ENCODE measurements around the gene PTBP1.

The PTBP1 gene

GRCh38 chr19:782185-782877 is 14.9 kb upstream of the PTBP1 start:
- Histone ChIP-seq H3K4me1 (ENCODE audit: control insufficient read depth in 2 of 2, insufficient read depth in 1 of 2, low read depth in 1 of 2, low read length in 2 of 2) (peaks cover 10 to 13% of the 10 kb centered on the region in 2 donors), H3K27me3 (ENCODE audit: control insufficient read depth in 3 of 3, insufficient read depth in 3 of 3, low read depth in 1 of 3, low read length in 3 of 3) (no peaks in the 10 kb centered on the region), H3K4ac (ENCODE audit: low read length) (peak overlapping the region; percentile 19), H4K8ac (ENCODE audit: low read depth, low read length) (no peak overlapping the region), H3K23ac (ENCODE audit: low read depth, low read length, poor library complexity) (peak overlapping the region; percentile 16), H3K14ac (ENCODE audit: low read length) (no peak overlapping the region), H2BK15ac (ENCODE audit: low read length) (peak overlapping the region; percentile 86), H3K9ac (ENCODE audit: low read depth, low read length, poor library complexity) (peak overlapping the region; percentile 75), H3K27ac (replicated peaks; ENCODE audit: low read length) (peak overlapping the region; percentile 85), H4K91ac (ENCODE audit: low read depth, low read length, poor library complexity) (peak overlapping the region; percentile 96), H2BK5ac (ENCODE audit: low read length) (peak overlapping the region; percentile 33), H2BK120ac (ENCODE audit: low read depth, low read length) (no peak overlapping the region), H3K18ac (ENCODE audit: low read length) (peak overlapping the region; percentile 97), H3K9me3 (replicated peaks in 1 of 2; ENCODE audit: control insufficient read depth in 2 of 2, insufficient read depth in 1 of 2, low read depth in 1 of 2, low read length in 2 of 2) (peaks cover 0 to 2% of the 10 kb centered on the region in 2 donors), H3K4me2 (ENCODE audit: insufficient read depth, low read length, poor library complexity, severe bottlenecking) (peak overlapping the region; percentile 56), H3K4me3 (ENCODE audit: low read length in 2 of 2) (no peak overlapping the region), H2AFZ (ENCODE audit: low read length) (peak overlapping the region; percentile 79), H2BK12ac (ENCODE audit: low read length) (peak overlapping the region; percentile 35), H3K79me1 (ENCODE audit: low read depth, low read length) (peaks cover 5% of the 10 kb centered on the region), H3K36me3 (replicated peaks in 1 of 2; ENCODE audit: control insufficient read depth in 2 of 2, insufficient read depth in 2 of 2, low read length in 2 of 2) (no peaks in the 10 kb centered on the region), H2AK5ac (ENCODE audit: low read depth, low read length) (peak overlapping the region; percentile 89)
- peak; percentile 57 for DNase-seq (ENCODE audit: low spot score)
- no CpG with 5 or more reads among the region's 29 CpGs for WGBS, 2 donors (ENCODE audit: extremely low coverage in 2 of 2, insufficient read length in 2 of 2, insufficient replicate concordance in 1 of 2)

DNA sequence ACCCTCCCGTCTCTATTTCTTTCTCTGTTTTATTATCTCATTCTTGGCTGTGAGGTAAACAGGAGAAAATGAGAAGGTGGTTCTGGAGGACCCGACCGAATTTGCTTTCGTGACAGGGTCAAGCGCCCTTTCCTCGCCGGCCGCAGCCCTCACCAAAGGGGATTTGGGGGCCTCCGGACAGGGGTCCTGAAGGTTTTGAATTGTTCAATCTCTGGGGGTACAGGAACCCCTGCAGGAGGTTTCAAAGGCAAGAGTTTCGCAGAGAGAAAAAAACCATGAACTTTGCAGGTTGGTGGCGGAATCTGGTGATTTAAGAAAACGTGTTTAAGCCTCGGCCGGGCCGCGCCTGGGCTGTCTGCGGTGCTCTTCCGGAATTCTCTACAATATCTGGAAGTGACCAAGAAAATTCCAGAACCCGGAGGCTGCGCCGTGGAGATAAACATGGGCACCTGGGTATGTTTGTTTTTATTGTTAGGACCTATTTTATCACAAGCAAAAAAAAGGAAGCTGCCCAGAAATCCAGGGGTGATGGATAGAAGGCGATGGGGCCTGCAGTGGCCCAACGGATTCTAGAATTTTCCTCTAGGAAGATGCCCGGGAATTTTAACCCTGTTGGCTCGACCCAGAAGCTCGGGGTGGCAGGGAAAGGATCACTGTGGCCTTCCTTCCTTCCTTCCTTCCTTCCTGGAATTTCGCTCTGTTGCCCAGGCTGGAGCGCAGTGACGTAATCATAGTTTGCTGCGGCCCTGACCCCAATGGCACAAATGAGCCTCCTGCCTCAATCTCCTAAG is 14.2 kb upstream of the PTBP1 start:
- Histone ChIP-seq H3K23ac (ENCODE audit: low read depth, low read length, poor library complexity) (no peak overlapping the region), H3K4me2 (ENCODE audit: insufficient read depth, low read length, poor library complexity, severe bottlenecking) (no peak overlapping the region), H2AFZ (ENCODE audit: low read length) (peak overlapping the region; percentile 79), H3K4me1 (ENCODE audit: control insufficient read depth in 2 of 2, insufficient read depth in 1 of 2, low read depth in 1 of 2, low read length in 2 of 2) (peaks cover 10 to 13% of the 10 kb centered on the region in 2 donors), H3K27me3 (ENCODE audit: control insufficient read depth in 3 of 3, insufficient read depth in 3 of 3, low read depth in 1 of 3, low read length in 3 of 3) (no peaks in the 10 kb centered on the region), H3K4ac (ENCODE audit: low read length) (no peak overlapping the region), H3K9ac (ENCODE audit: low read depth, low read length, poor library complexity) (no peak overlapping the region), H2BK5ac (ENCODE audit: low read length) (no peak overlapping the region), H2BK12ac (ENCODE audit: low read length) (no peak overlapping the region), H3K9me3 (replicated peaks in 1 of 2; ENCODE audit: control insufficient read depth in 2 of 2, insufficient read depth in 1 of 2, low read depth in 1 of 2, low read length in 2 of 2) (peaks cover 0 to 2% of the 10 kb centered on the region in 2 donors), H3K4me3 (ENCODE audit: low read length in 2 of 2) (no peak overlapping the region), H3K18ac (ENCODE audit: low read length) (peak overlapping the region; percentile 59), H3K14ac (ENCODE audit: low read length) (no peak overlapping the region), H2BK15ac (ENCODE audit: low read length) (no peak overlapping the region), H4K91ac (ENCODE audit: low read depth, low read length, poor library complexity) (no peak overlapping the region), H3K79me1 (ENCODE audit: low read depth, low read length) (peaks cover 2% of the 10 kb centered on the region), H3K36me3 (replicated peaks in 1 of 2; ENCODE audit: control insufficient read depth in 2 of 2, insufficient read depth in 2 of 2, low read length in 2 of 2) (no peaks in the 10 kb centered on the region), H2AK5ac (ENCODE audit: low read depth, low read length) (peak overlapping the region; percentile 92), H3K27ac (replicated peaks; ENCODE audit: low read length) (peak overlapping the region; percentile 85), H4K8ac (ENCODE audit: low read depth, low read length) (no peak overlapping the region), H2BK120ac (ENCODE audit: low read depth, low read length) (no peak overlapping the region)
- WGBS, 2 donors (ENCODE audit: extremely low coverage in 2 of 2, insufficient read length in 2 of 2, insufficient replicate concordance in 1 of 2) = no CpG with 5 or more reads among the region's 30 CpGs
- DNase-seq (ENCODE audit: low spot score) = no peak

GRCh38 chr19:784541-784940 is 12.7 kb upstream of the PTBP1 start:
- Histone ChIP-seq H3K14ac (ENCODE audit: low read length) (no peak overlapping the region), H4K8ac (ENCODE audit: low read depth, low read length) (no peak overlapping the region), H2BK5ac (ENCODE audit: low read length) (peak overlapping the region; percentile 42), H2AK5ac (ENCODE audit: low read depth, low read length) (peak overlapping the region; percentile 82), H2BK12ac (ENCODE audit: low read length) (peak overlapping the region; percentile 86), H2AFZ (ENCODE audit: low read length) (no peak overlapping the region), H4K91ac (ENCODE audit: low read depth, low read length, poor library complexity) (peak overlapping the region; percentile 56), H3K4me3 (ENCODE audit: low read length in 2 of 2) (no peak overlapping the region), H3K9ac (ENCODE audit: low read depth, low read length, poor library complexity) (no peak overlapping the region), H3K36me3 (replicated peaks in 1 of 2; ENCODE audit: control insufficient read depth in 2 of 2, insufficient read depth in 2 of 2, low read length in 2 of 2) (no peaks in the 10 kb centered on the region), H3K27ac (replicated peaks; ENCODE audit: low read length) (no peak overlapping the region), H3K27me3 (ENCODE audit: control insufficient read depth in 3 of 3, insufficient read depth in 3 of 3, low read depth in 1 of 3, low read length in 3 of 3) (no peaks in the 10 kb centered on the region), H3K9me3 (replicated peaks in 1 of 2; ENCODE audit: control insufficient read depth in 2 of 2, insufficient read depth in 1 of 2, low read depth in 1 of 2, low read length in 2 of 2) (peaks cover 0 to 2% of the 10 kb centered on the region in 2 donors), H3K79me1 (ENCODE audit: low read depth, low read length) (peaks cover 2% of the 10 kb centered on the region), H3K18ac (ENCODE audit: low read length) (peak overlapping the region; percentile 54), H3K23ac (ENCODE audit: low read depth, low read length, poor library complexity) (no peak overlapping the region), H2BK120ac (ENCODE audit: low read depth, low read length) (no peak overlapping the region), H3K4me1 (ENCODE audit: control insufficient read depth in 2 of 2, insufficient read depth in 1 of 2, low read depth in 1 of 2, low read length in 2 of 2) (peaks cover 22% of the 10 kb centered on the region in 2 donors), H3K4me2 (ENCODE audit: insufficient read depth, low read length, poor library complexity, severe bottlenecking) (no peak overlapping the region), H2BK15ac (ENCODE audit: low read length) (peak overlapping the region; percentile 98), H3K4ac (ENCODE audit: low read length) (no peak overlapping the region)
- no CpG with 5 or more reads among the region's 13 CpGs for WGBS, 2 donors (ENCODE audit: extremely low coverage in 2 of 2, insufficient read length in 2 of 2, insufficient replicate concordance in 1 of 2)
- no peak for DNase-seq (ENCODE audit: low spot score)

DNA sequence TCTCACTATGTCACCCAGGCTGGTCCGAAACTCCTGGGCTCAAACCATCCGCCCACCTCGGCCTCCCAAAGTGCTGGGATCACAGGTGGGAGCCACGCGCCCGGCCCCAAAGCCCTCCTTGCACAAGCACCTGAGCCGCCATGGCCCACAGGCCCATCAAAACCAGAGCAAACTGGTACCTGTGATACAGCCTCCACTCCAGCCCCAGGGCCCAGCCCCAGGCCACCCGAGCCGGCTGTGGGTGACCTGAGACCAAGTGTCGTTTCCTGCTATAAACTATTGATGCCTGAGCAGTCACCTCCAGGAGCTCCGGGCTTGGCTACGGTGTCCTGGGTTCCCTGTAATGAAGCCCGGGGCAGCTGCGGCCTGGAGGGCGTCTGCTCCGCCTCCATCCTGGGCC is 9.7 kb upstream of the PTBP1 start:
- no CpG with 5 or more reads among the region's 16 CpGs for WGBS, 2 donors (ENCODE audit: extremely low coverage in 2 of 2, insufficient read length in 2 of 2, insufficient replicate concordance in 1 of 2)
- H3K27me3 ChIP-seq (ENCODE audit: control insufficient read depth in 3 of 3, insufficient read depth in 3 of 3, low read depth in 1 of 3, low read length in 3 of 3) = no peaks in the 10 kb centered on the region

More for the DNA sequence above, 9.7 kb upstream of the PTBP1 start:
- DNase-seq (ENCODE audit: low spot score) = no peak
- Histone ChIP-seq H3K27ac (replicated peaks; ENCODE audit: low read length) (no peak overlapping the region), H2AFZ (ENCODE audit: low read length) (peak overlapping the region; percentile 29), H3K4me1 (ENCODE audit: control insufficient read depth in 2 of 2, insufficient read depth in 1 of 2, low read depth in 1 of 2, low read length in 2 of 2) (peaks cover 17 to 18% of the 10 kb centered on the region in 2 donors), H3K4me3 (ENCODE audit: low read length in 2 of 2) (no peak overlapping the region), H3K23ac (ENCODE audit: low read depth, low read length, poor library complexity) (peak overlapping the region; percentile 73), H2BK5ac (ENCODE audit: low read length) (no peak overlapping the region), H4K91ac (ENCODE audit: low read depth, low read length, poor library complexity) (no peak overlapping the region), H2AK5ac (ENCODE audit: low read depth, low read length) (peak overlapping the region; percentile 98), H4K8ac (ENCODE audit: low read depth, low read length) (no peak overlapping the region), H3K9ac (ENCODE audit: low read depth, low read length, poor library complexity) (no peak overlapping the region), H3K14ac (ENCODE audit: low read length) (no peak overlapping the region), H2BK12ac (ENCODE audit: low read length) (peak overlapping the region; percentile 90), H3K9me3 (replicated peaks in 1 of 2; ENCODE audit: control insufficient read depth in 2 of 2, insufficient read depth in 1 of 2, low read depth in 1 of 2, low read length in 2 of 2) (peaks cover 0 to 2% of the 10 kb centered on the region in 2 donors), H3K79me1 (ENCODE audit: low read depth, low read length) (no peaks in the 10 kb centered on the region), H3K18ac (ENCODE audit: low read length) (peak overlapping the region; percentile 80), H3K36me3 (replicated peaks in 1 of 2; ENCODE audit: control insufficient read depth in 2 of 2, insufficient read depth in 2 of 2, low read length in 2 of 2) (no peaks in the 10 kb centered on the region), H2BK15ac (ENCODE audit: low read length) (peak overlapping the region; percentile 98), H2BK120ac (ENCODE audit: low read depth, low read length) (no peak overlapping the region), H3K4me2 (ENCODE audit: insufficient read depth, low read length, poor library complexity, severe bottlenecking) (no peak overlapping the region), H3K4ac (ENCODE audit: low read length) (peak overlapping the region; percentile 66)
